Midbrain (tissue), 1 donor: Measurements from ENCODE around the gene TMEM258.

Experiments
- DNase-seq: peaks from one replicate; lab custom pipeline; 2025; lab: John Stamatoyannopoulos, UW

The TMEM258 gene

DNA sequence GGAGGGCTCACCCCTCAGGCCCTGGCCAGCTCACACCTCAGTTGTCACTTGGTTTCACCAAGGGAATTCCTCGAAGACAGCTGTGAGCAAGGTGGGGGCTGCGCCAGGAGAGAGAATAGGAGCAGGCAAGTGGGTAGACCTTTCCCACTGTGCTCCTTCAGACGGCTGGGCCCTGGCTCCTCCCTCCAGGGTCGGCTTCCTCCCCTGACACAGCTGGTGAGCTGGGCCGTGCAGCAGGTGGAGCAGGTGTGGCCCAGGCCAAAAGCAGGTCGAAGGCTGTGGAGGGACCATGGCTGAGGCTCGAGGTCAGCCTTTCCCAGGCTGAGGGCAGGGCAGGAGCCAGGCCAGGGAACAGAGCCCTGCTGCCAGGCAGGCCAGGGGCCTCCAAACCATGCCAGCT lies 52.4 kb downstream of the TMEM258 start:
- no peak for DNase-seq

DNA sequence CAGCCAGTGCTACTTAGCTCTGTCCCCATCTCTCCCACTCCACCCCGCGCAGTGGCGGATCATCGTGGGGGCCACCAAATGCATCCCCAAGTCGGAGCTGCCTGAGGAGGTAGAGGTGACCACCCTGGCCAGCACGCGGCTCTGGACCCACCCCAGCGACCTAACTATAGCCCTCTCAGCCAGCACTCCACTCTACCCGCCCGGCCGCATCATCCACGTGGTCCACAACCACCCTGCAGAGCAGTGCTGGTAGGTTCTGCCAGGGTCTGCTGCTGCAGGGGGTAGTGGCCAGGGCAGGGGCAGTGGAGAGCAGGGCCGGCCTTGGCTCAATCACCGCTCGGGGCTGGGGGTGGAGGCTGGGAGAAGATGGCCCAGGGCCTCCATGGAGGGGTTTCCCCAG lies 53.0 kb downstream of the TMEM258 start:
- no peak for DNase-seq
